Neural cell (in vitro differentiated cells): ENCODE results near the gene PHOSPHO2. TPM values are rescaled to one million over a fixed set of nuclear protein-coding genes. Genes with fewer than 3 reads are reported as not detected.

ENCODE experiments used
- H2AFZ ChIP-seq: fragments of 200-600, 300-800 bp; sonication (generic), shearing (Covaris generic); 2 replicates; pipeline ENCODE4 v1.6.0; 2014; ENCODE audit warnings: low read depth, mild to moderate bottlenecking, antibody characterized with exemption, low read length, moderate library complexity
- H3F3A ChIP-seq: fragments of 200-600 bp; shearing (Covaris generic); 2 replicates; pipeline ENCODE4 v1.6.1; 2016; ENCODE audit warnings: mild to moderate bottlenecking, moderate library complexity, mixed read lengths, antibody characterized with exemption, low read length; ENCODE audit not compliant: insufficient read depth, poor library complexity, severe bottlenecking
- H3K27ac ChIP-seq: fragments of 200-600, 300-800 bp; sonication (generic), shearing (Covaris generic); 2 replicates; pipeline ENCODE4 v1.5.1; 2014; ENCODE audit warnings: mild to moderate bottlenecking, low read length, moderate library complexity
- H3K27me3 ChIP-seq: fragments of 300-800, 200-600 bp; sonication (generic), shearing (Covaris generic); 2 replicates; pipeline ENCODE4 v1.6.0; 2014; ENCODE audit warnings: mild to moderate bottlenecking, low read depth, low read length, moderate library complexity; ENCODE audit not compliant: insufficient read depth
- H3K36me3 ChIP-seq: fragments of 300-800, 200-600 bp; sonication (generic), shearing (Covaris generic); 2 replicates; pipeline ENCODE4 v1.5.1; 2014; ENCODE audit warnings: mild to moderate bottlenecking, antibody characterized with exemption, low read length, moderate library complexity; ENCODE audit not compliant: insufficient read depth
- H3K4me2 ChIP-seq: fragments of 300-800, 200-600 bp; sonication (generic), shearing (Covaris generic); 2 replicates; pipeline ENCODE4 v1.6.0; 2014; ENCODE audit warnings: mild to moderate bottlenecking, low read length
- H3K4me3 ChIP-seq: fragments of 300-800, 200-600 bp; sonication (generic), shearing (Covaris generic); 2 replicates; pipeline ENCODE4 v1.5.1; 2014; ENCODE audit warnings: mild to moderate bottlenecking, low read length, moderate library complexity
- H3K79me2 ChIP-seq: fragments of 200-600 bp; shearing (Covaris generic); replicated peaks from 2 replicates; pipeline ENCODE4 v1.6.0; 2014; ENCODE audit warnings: mild to moderate bottlenecking, low read length, moderate library complexity; ENCODE audit not compliant: insufficient read depth
- H3K9ac ChIP-seq: fragments of 300-800, 200-600 bp; sonication (generic), shearing (Covaris generic); 2 replicates; pipeline ENCODE4 v1.6.1; 2016; ENCODE audit warnings: mild to moderate bottlenecking, low read length, mixed read lengths
- H3K9me2 ChIP-seq: fragments of 200-600 bp; shearing (Covaris generic); 2 replicates; pipeline ENCODE4 v1.6.1; 2016; ENCODE audit warnings: mild to moderate bottlenecking, low read length, mixed read lengths; ENCODE audit not compliant: insufficient read depth
- H3K9me3 ChIP-seq: fragments of 200-600, 300-800 bp; sonication (generic), shearing (Covaris generic); 2 replicates; pipeline ENCODE4 v1.6.1; 2016; ENCODE audit warnings: mild to moderate bottlenecking, mixed run types, low read length, moderate library complexity, mixed read lengths
- H4K20me1 ChIP-seq: fragments of 200-600 bp; shearing (Covaris generic); 2 replicates; pipeline ENCODE4 v1.6.1; 2016; ENCODE audit warnings: mild to moderate bottlenecking, mixed run types; ENCODE audit not compliant: insufficient read depth
- CTCF ChIP-seq: fragments of 450-650 bp; IDR thresholded peaks from 2 replicates; pipeline ENCODE4 v1.5.1; 2014; ENCODE audit warnings: antibody characterized with exemption, mild to moderate bottlenecking, moderate library complexity; ENCODE audit not compliant: poor library complexity, severe bottlenecking
- EP300 ChIP-seq: fragments of 450-650 bp; conservative IDR thresholded peaks from 2 replicates; pipeline ENCODE4 v1.6.1; 2014; ENCODE audit warnings: antibody characterized with exemption, mild to moderate bottlenecking, moderate library complexity; ENCODE audit not compliant: poor library complexity, severe bottlenecking
- EZH2 ChIP-seq: fragments of 200-600, 300-800 bp; shearing (Covaris generic), sonication (generic); IDR thresholded peaks from 2 replicates; pipeline ENCODE4 v1.6.1; 2014; ENCODE audit warnings: antibody characterized with exemption, low read length, borderline replicate concordance, mild to moderate bottlenecking; ENCODE audit not compliant: insufficient read depth, poor library complexity, severe bottlenecking
- MXI1 ChIP-seq: fragments of 450-650 bp; conservative IDR thresholded peaks from 2 replicates; pipeline ENCODE4 v1.6.1; 2014; ENCODE audit warnings: antibody characterized with exemption, mild to moderate bottlenecking; ENCODE audit not compliant: poor library complexity, severe bottlenecking
- POLR2AphosphoS5 ChIP-seq: IDR thresholded peaks from 2 replicates; pipeline ENCODE4 v1.6.1; 2012
- RAD21 ChIP-seq: fragments of 450-650 bp; conservative IDR thresholded peaks from 2 replicates; pipeline ENCODE4 v1.6.1; 2014; ENCODE audit warnings: antibody characterized with exemption, mild to moderate bottlenecking, moderate library complexity
- SMC3 ChIP-seq: fragments of 450-650 bp; conservative IDR thresholded peaks from 2 replicates; pipeline ENCODE4 v1.6.1; 2014; ENCODE audit warnings: antibody characterized with exemption, mild to moderate bottlenecking, moderate library complexity; ENCODE audit not compliant: poor library complexity
- TAF1 ChIP-seq: IDR thresholded peaks from 2 replicates; pipeline ENCODE4 v1.6.1; 2012; ENCODE audit warnings: low read depth
- polyA plus RNA-seq: library from polyadenylated mRNA; depleted of rRNA; stranded (reverse); fragments of >200 nt; gene quantifications from 2 replicates; pipeline ENCODE4 v1.2.3, GENCODE V29; 2014

PHOSPHO2 gene
- polyA plus RNA-seq, 1 donor from 2014 or later, result 25.4 TPM

GRCh38 chr2:169664978-169665930 is 29.0 kb upstream of the PHOSPHO2 start:
- H3K27me3 ChIP-seq, result no peaks in the 10 kb centered on the region
- H3F3A ChIP-seq, result no peaks in the 10 kb centered on the region
- no peaks in the 10 kb centered on the region for H3K79me2 ChIP-seq
- TF ChIP-seq CTCF (no peak), POLR2AphosphoS5 (no peak), SMC3 (no peak)
- no peak overlapping the region for H3K4me3 ChIP-seq
- no peak overlapping the region for H2AFZ ChIP-seq
- H3K27ac ChIP-seq, result no peak overlapping the region
- H3K4me2 ChIP-seq, result no peak overlapping the region
- no peaks in the 10 kb centered on the region for H3K36me3 ChIP-seq
- no peaks in the 10 kb centered on the region for H3K9me3 ChIP-seq
- H4K20me1 ChIP-seq, result no peaks in the 10 kb centered on the region
- H3K9me2 ChIP-seq, result no peaks in the 10 kb centered on the region
- no peak overlapping the region for H3K9ac ChIP-seq

- no peak for TF ChIP-seq EZH2
- no peaks in the 10 kb centered on the region for H3K36me3 ChIP-seq
Measured at GRCh38 chr2:169667583-169667982, 26.7 kb upstream of the PHOSPHO2 start.

GRCh38 chr2:169670215-169670651 is 24.0 kb upstream of the PHOSPHO2 start:
- Histone ChIP-seq H3K4me3 (no peak overlapping the region), H4K20me1 (no peaks in the 10 kb centered on the region), H3K27ac (no peak overlapping the region), H3K27me3 (no peaks in the 10 kb centered on the region), H3K9me2 (no peaks in the 10 kb centered on the region), H3K9ac (no peak overlapping the region), H3K9me3 (no peaks in the 10 kb centered on the region), H3K79me2 (no peaks in the 10 kb centered on the region), H3K36me3 (no peaks in the 10 kb centered on the region), H3F3A (no peaks in the 10 kb centered on the region), H2AFZ (no peak overlapping the region), H3K4me2 (no peak overlapping the region)
- TF ChIP-seq EP300 (no peak), MXI1 (no peak), SMC3 (no peak), POLR2AphosphoS5 (no peak), TAF1 (no peak), EZH2 (no peak), RAD21 (no peak)

More at GRCh38 chr2:169667583-169667982, 26.7 kb upstream of the PHOSPHO2 start:
- Histone ChIP-seq H3K4me2 (no peak overlapping the region), H3K9me3 (no peaks in the 10 kb centered on the region), H3K79me2 (no peaks in the 10 kb centered on the region), H3K27me3 (no peaks in the 10 kb centered on the region), H3K27ac (no peak overlapping the region), H3K9ac (no peak overlapping the region), H3K9me2 (no peaks in the 10 kb centered on the region), H4K20me1 (no peaks in the 10 kb centered on the region), H3F3A (no peaks in the 10 kb centered on the region), H3K4me3 (no peak overlapping the region), H2AFZ (no peak overlapping the region)
